ENCODE results near the gene PJVK. TPM values are rescaled to one million over a fixed set of nuclear protein-coding genes. Genes with fewer than 3 reads are reported as not detected.

Gene PJVK
- total RNA-seq = 1 to 10 TPM in 1 of 2 donors, under 1 TPM in 1; 0.59 to 2.4 TPM

GRCh38 chr2:178450774-178451525 is at the start of gene PJVK, which contains the start of gene PRKRA:
PJVK (plus strand) TSS chr2:178451378; CDS start chr2:178453410, 2,032 bp downstream.
PRKRA (minus strand) TSS chr2:178451175; CDS start chr2:178451030, 145 bp downstream.
- H3K36me3 ChIP-seq = peaks cover 25% of the 10 kb centered on the region
- H3K9me3 ChIP-seq = no peaks in the 10 kb centered on the region
- peak within 1 kb of the TSS; percentile 70 to 93 for H3K4me3 ChIP-seq
- peaks cover 0 to 25% of the 10 kb centered on the region in 2 donors for H3K4me1 ChIP-seq
- TF ChIP-seq CTCF (IDR thresholded peaks at IDR 0.05) = peak in 1 of 2 donors; percentile 42
- peak within 1 kb of the TSS; percentile 97 to 98 for H3K27ac ChIP-seq
- no peaks in the 10 kb centered on the region for H3K27me3 ChIP-seq
- peak; percentile 96 for DNase-seq (ENCODE audit: low spot score)

- no peaks in the 10 kb centered on the region for H3K9me3 ChIP-seq
- no peaks in the 10 kb centered on the region for H3K27me3 ChIP-seq
- no peaks in the 10 kb centered on the region for H3K4me1 ChIP-seq
- DNase-seq (ENCODE audit: low spot score) = no peak
- H3K27ac ChIP-seq = no peak overlapping the region
- TF ChIP-seq CTCF (IDR thresholded peaks at IDR 0.05) = no peak
- no peak overlapping the region for H3K4me3 ChIP-seq
- H3K36me3 ChIP-seq = no peaks in the 10 kb centered on the region
Measured at GRCh38 chr2:178401994-178402437, 49.2 kb upstream of the PJVK start.

- H3K4me3 ChIP-seq = no peak overlapping the region
- no peaks in the 10 kb centered on the region for H3K36me3 ChIP-seq
- H3K27me3 ChIP-seq = no peaks in the 10 kb centered on the region
- DNase-seq (ENCODE audit: low spot score) = no peak
- H3K27ac ChIP-seq = no peak overlapping the region
- TF ChIP-seq CTCF (IDR thresholded peaks at IDR 0.05) = no peak
- no peaks in the 10 kb centered on the region for H3K4me1 ChIP-seq
- H3K9me3 ChIP-seq = no peaks in the 10 kb centered on the region
Measured at GRCh38 chr2:178403671-178404306, 47.4 kb upstream of the PJVK start.

- TF ChIP-seq CTCF (IDR thresholded peaks at IDR 0.05) = no peak
- Histone ChIP-seq H3K27me3 (no peaks in the 10 kb centered on the region), H3K9me3 (no peaks in the 10 kb centered on the region), H3K36me3 (no peaks in the 10 kb centered on the region), H3K4me3 (no peak overlapping the region), H3K27ac (no peak overlapping the region), H3K4me1 (no peaks in the 10 kb centered on the region)
- DNase-seq (ENCODE audit: low spot score) = no peak
Measured at GRCh38 chr2:178404368-178404767, 46.8 kb upstream of the PJVK start.

GRCh38 chr2:178409261-178409660 is 41.9 kb upstream of the PJVK start:
- H3K36me3 ChIP-seq = no peaks in the 10 kb centered on the region

More at GRCh38 chr2:178409261-178409660, 41.9 kb upstream of the PJVK start:
- Histone ChIP-seq H3K4me3 (no peak overlapping the region), H3K9me3 (no peaks in the 10 kb centered on the region), H3K27ac (no peak overlapping the region), H3K4me1 (no peaks in the 10 kb centered on the region), H3K27me3 (no peaks in the 10 kb centered on the region)
- no peak for DNase-seq (ENCODE audit: low spot score)
- no peak for TF ChIP-seq CTCF (IDR thresholded peaks at IDR 0.05)
